ENCODE results near the gene ARHGEF40. TPM values are rescaled to one million over a fixed set of nuclear protein-coding genes. Genes with fewer than 3 reads are reported as not detected.

ARHGEF40 gene
- total and polyA plus RNA-seq, 7 donors: 12.5 to 48.5 (median 17.5) TPM

DNA sequence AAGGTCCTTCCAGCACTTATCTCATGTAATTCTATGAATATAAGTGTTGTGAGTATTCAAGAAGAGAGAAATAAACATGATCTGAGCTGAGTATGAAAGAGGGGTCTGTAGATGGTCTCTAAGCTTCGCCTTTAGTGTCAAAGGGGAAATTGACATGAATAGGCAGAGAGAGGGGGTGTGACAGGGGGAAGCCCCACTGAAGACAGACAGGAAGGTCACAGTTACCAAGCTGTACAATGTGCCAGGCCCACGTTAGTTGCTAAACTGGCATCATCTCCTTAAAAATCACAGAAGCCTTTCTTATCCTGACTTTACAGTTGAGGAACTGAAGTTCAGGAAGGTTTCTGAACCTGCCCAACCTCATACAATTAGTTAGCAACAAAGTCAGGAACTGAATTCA lies 7.6 kb downstream of the ARHGEF40 start:
- Histone ChIP-seq H3K4me3 (no peak overlapping the region), H3K4me1 (peaks cover 0 to 4% (median 3%) of the 10 kb centered on the region in 4 donors), H3K36me3 (peaks cover 22 to 88% (median 67%) of the 10 kb centered on the region in 4 donors), H3K9me3 (no peaks in the 10 kb centered on the region), H3K27me3 (no peaks in the 10 kb centered on the region), H3K27ac (no peak overlapping the region)
- DNase-seq: no peak
- intact Hi-C loops (cut with DNase I): no loop called here
- TF ChIP-seq POLR2AphosphoS5 (IDR thresholded peaks at IDR 0.05): no peak
- TF ChIP-seq POLR2A (IDR thresholded peaks at IDR 0.05): no peak
- TF ChIP-seq EP300 (IDR thresholded peaks at IDR 0.05): no peak
- no peak for TF ChIP-seq CTCF (IDR thresholded peaks at IDR 0.05)
- WGBS, 2 donors: 62 to 86% methylated on average over 2 of the region's 2 CpGs

DNA sequence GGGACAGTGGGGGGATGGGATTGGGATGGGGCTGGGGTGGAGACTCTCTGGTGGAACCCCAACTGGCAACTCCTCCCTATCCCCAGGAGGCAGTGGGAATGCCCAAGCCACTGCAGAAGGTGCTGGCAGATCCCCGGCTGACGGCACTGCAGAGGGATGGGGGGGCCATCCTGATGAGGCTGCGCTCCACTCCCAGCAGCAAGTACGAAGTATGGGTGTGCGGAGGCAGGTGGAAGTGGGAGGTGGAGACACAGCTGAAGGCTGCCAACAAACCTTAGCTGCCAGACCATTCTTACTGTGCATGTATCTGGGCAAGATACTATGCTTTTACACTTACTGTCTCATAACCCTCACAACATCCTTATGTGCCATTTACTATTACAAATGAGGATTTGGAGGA lies 8.2 kb downstream of the ARHGEF40 start:
- H3K9me3 ChIP-seq: no peaks in the 10 kb centered on the region
- H3K27me3 ChIP-seq: no peaks in the 10 kb centered on the region
- TF ChIP-seq POLR2A (IDR thresholded peaks at IDR 0.05) (no peak), POLR2AphosphoS5 (IDR thresholded peaks at IDR 0.05) (no peak), CTCF (IDR thresholded peaks at IDR 0.05) (no peak), EP300 (IDR thresholded peaks at IDR 0.05) (no peak)
- intact Hi-C loops (cut with DNase I): no loop called here
- H3K4me3 ChIP-seq: no peak overlapping the region
- DNase-seq: no peak
- peaks cover 22 to 94% (median 71%) of the 10 kb centered on the region in 4 donors for H3K36me3 ChIP-seq
- H3K4me1 ChIP-seq: no peaks in the 10 kb centered on the region
- H3K27ac ChIP-seq: no peak overlapping the region
- WGBS, 2 donors: 93 to 94% methylated on average over 5 of the region's 5 CpGs

DNA sequence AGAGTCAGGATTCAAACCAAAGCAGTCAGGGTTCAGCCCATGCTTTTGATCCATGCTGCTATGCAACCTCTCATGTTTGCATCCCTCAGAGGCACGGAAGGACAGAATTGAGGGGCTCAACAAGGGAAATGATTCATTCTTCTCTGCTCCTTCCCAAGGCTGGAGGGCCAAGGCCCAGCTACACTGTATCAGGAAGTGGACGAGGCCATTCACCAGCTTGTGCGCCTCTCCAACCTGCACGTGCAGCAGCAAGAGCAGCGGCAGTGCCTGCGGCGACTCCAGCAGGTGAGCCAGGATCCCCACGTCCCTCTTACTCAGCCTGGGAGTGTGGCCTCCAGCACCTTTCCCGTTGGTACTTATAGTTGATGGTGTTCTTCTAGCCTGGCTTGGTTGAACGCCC lies 8.6 kb downstream of the ARHGEF40 start:
- DNase-seq: no peak
- no peaks in the 10 kb centered on the region for H3K9me3 ChIP-seq
- H3K4me1 ChIP-seq: no peaks in the 10 kb centered on the region
- H3K4me3 ChIP-seq: no peak overlapping the region
- TF ChIP-seq POLR2AphosphoS5 (IDR thresholded peaks at IDR 0.05) (no peak), POLR2A (IDR thresholded peaks at IDR 0.05) (no peak), EP300 (IDR thresholded peaks at IDR 0.05) (no peak), CTCF (IDR thresholded peaks at IDR 0.05) (no peak)
- intact Hi-C loops (cut with DNase I): no loop called here
- H3K27ac ChIP-seq: no peak overlapping the region
- H3K27me3 ChIP-seq: no peaks in the 10 kb centered on the region
- WGBS, 2 donors: 87 to 91% methylated on average over 10 of the region's 10 CpGs
- H3K36me3 ChIP-seq: peaks cover 22 to 99% (median 71%) of the 10 kb centered on the region in 4 donors

- intact Hi-C loops (cut with DNase I): no loop called here
- TF ChIP-seq CTCF (IDR thresholded peaks at IDR 0.05): no peak
- TF ChIP-seq POLR2A (IDR thresholded peaks at IDR 0.05): no peak
- no peak for TF ChIP-seq POLR2AphosphoS5 (IDR thresholded peaks at IDR 0.05)
- TF ChIP-seq EP300 (IDR thresholded peaks at IDR 0.05): no peak
- DNase-seq: no peak
- Histone ChIP-seq H3K27me3 (no peaks in the 10 kb centered on the region), H3K4me3 (no peak overlapping the region), H3K36me3 (peaks cover 22 to 100% (median 55%) of the 10 kb centered on the region in 4 donors), H3K27ac (no peak overlapping the region), H3K9me3 (no peaks in the 10 kb centered on the region), H3K4me1 (peaks cover 0 to 18% (median 14%) of the 10 kb centered on the region in 4 donors)
- 90% methylated on average over 30 of the region's 30 CpGs for WGBS, 2 donors
Measured at GRCh38 chr14:21081521-21082142, 11.5 kb downstream of the ARHGEF40 start.
